HFF-Myc (cell line): ENCODE data around the gene UGT1A6.
"Not testable (repeated sequence)": the region's sequence is repeated elsewhere in the genome, so short reads cannot be mapped to it uniquely, and the experiment has no call there.

Source experiments
- DNase-seq: peaks from one replicate; pipeline ENCODE4 v3.0.0-alpha.2; 2011; ENCODE audit warnings: low read depth; ENCODE audit errors: extremely low read depth
- H3K4me3 ChIP-seq: replicated peaks from 2 replicates; pipeline ENCODE4 v1.5.1; 2011; ENCODE audit warnings: low read depth, mild to moderate bottlenecking, control low read depth, low read length
- TF ChIP-seq, protein P1 (sequence below): IDR thresholded peaks from 2 replicates; pipeline ENCODE4 v1.5.1; 2012; ENCODE audit warnings: mild to moderate bottlenecking, low read depth, low read length, control low read depth; ENCODE audit errors: missing control alignments

UGT1A6 gene

DNA sequence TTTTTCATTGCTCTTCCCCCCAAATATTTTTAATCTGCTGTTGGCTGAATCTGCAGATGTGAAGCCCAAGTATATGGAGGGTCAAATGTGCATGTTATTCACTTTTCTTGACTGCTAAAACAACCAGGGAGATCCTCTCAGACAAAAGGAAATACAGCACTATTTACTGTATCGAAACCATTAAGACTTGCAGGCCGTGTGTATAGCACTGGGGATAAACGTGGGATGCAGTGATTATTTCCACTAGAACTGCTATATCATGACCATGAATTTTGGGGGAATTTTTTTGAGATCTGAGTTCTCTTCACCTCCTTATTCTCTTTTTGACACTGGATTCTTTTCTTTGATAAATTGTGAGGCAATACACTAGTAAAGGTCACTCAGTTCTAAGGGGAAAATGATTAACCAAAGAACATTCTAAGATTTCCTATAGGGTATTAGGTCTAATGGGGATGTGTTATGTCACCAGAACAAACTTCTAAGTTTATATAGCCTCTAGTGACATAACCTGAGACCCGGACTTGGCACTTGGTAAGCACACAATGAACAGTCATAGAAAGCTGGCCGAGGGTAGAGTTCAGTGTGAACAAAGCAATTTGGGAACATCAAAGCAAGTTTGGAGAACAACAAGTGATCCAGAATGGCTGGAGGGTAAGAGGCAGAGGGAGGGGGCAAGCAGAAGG lies 52.5 kb downstream of the UGT1A6 start:
- TF ChIP-seq, protein P1, sequence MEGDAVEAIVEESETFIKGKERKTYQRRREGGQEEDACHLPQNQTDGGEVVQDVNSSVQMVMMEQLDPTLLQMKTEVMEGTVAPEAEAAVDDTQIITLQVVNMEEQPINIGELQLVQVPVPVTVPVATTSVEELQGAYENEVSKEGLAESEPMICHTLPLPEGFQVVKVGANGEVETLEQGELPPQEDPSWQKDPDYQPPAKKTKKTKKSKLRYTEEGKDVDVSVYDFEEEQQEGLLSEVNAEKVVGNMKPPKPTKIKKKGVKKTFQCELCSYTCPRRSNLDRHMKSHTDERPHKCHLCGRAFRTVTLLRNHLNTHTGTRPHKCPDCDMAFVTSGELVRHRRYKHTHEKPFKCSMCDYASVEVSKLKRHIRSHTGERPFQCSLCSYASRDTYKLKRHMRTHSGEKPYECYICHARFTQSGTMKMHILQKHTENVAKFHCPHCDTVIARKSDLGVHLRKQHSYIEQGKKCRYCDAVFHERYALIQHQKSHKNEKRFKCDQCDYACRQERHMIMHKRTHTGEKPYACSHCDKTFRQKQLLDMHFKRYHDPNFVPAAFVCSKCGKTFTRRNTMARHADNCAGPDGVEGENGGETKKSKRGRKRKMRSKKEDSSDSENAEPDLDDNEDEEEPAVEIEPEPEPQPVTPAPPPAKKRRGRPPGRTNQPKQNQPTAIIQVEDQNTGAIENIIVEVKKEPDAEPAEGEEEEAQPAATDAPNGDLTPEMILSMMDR = no peak
- no peak for DNase-seq
- H3K4me3 ChIP-seq = no peak overlapping the region

GRCh38 chr2:233745838-233746237 lies 53.1 kb downstream of the UGT1A6 start:
- not testable (repeated sequence) for DNase-seq, H3K4me3 ChIP-seq

DNA sequence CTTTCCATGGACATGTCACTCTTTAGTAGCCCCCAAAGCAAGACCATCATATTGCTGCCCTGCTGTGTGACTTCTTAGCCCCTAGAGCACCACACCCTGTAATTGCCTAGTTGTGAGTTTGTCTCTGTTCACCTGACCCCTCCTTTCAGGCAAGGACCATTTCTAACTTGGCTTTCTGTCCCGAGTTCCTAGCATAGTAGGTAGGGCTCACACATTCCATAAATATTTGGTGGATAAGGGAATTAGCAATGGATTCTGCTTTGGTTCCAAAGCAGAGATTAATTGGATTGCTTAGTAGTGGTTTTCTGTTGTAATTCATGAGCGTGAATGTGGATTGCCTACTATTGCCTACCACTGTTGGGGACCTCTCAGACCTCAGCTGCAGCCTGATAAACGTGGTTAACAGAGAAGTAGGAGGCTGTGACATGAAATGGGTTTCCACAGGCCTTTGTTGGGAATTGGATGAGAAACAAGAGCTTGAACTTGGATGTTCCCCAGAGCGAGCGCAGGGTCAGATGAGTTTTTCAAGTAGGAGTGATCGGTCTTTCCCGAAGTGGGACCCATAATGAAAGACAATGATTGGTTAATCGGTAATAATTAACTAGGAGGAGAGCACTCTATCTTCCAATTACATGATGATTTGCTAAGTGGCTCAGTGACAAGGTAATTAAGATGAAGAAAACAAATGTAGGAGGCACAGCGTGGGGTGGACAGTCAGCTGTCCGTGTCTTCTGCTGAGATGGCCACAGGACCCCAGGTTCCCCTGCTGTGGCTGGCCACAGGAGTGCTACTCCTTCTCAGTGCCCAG lies 54.0 kb downstream of the UGT1A6 start:
- DNase-seq = no peak
- TF ChIP-seq, protein P1 = no peak
- no peak overlapping the region for H3K4me3 ChIP-seq

DNA sequence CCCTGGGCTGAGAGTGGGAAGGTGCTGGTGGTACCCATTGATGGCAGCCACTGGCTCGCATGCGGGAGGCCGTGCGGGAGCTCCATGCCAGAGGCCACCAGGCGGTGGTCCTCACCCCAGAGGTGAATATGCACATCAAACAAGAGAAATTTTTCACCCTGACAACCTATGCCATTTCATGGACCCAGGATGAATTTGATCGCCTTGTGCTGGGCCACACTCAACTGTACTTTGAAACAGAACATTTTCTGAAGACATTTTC lies 54.5 kb downstream of the UGT1A6 start:
- no peak for DNase-seq
- no peak overlapping the region for H3K4me3 ChIP-seq
- TF ChIP-seq, protein P1 = no peak

- DNase-seq, H3K4me3 ChIP-seq: not testable (repeated sequence)
Observed at GRCh38 chr2:233750689-233751088, 58.0 kb downstream of the UGT1A6 start.

- not testable (repeated sequence) for H3K4me3 ChIP-seq
Observed at GRCh38 chr2:233751212-233752009, 58.7 kb downstream of the UGT1A6 start.

GRCh38 chr2:233754872-233755611 lies 62.4 kb downstream of the UGT1A6 start:
- no peak for DNase-seq
- TF ChIP-seq, protein P1 = no peak
- H3K4me3 ChIP-seq = no peak overlapping the region

More at GRCh38 chr2:233751212-233752009, 58.7 kb downstream of the UGT1A6 start:
- DNase-seq = not testable (repeated sequence)

- TF ChIP-seq, protein P1 = no peak
- no peak for DNase-seq
- H3K4me3 ChIP-seq = no peak overlapping the region
Observed at GRCh38 chr2:233756429-233757081, 63.9 kb downstream of the UGT1A6 start.
